Activated CD4-positive, alpha-beta T cell treated with anti-CD3 and anti-CD28 coated beads, Interleukin-2, Interleukin-4, amounts not matched to agents 100 ng/mL and 50 ng/mL, durations not matched to agents 16 hours and 8 hours (primary cell): ENCODE data around the gene DCHS1.

ENCODE experiments used
- DNase-seq: peaks from one replicate; pipeline ENCODE4 v3.0.0-alpha.2; 2020; ENCODE audit warnings: low spot score

The DCHS1 gene

DNA sequence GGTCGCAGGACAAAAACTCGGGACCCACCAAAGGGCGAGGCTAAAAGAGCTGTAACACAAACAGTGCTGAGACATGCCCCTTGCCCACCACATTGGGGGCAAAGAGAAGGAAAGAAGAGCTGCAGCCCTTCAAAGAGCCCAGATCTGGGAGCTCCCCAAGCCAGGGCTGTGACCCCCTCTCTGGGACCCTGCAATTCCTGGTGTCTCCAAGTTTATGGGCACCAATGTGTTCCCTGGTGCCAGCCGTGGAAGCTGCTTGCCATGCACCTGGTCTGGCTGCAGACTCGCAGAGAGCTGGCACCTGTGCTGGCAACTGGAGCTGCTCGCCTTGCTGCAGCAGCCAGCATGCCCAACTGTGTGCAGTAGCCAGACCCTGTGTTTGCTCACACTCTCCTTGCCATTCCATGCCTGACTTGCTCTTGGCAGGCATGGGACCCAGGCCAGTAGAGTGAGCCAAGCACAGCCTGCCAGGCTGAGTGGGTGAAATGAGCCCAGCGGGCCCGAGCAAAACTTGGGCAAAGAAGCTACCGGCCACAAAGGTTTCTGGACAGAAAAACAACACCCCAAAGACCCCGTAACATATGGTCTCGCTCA lies 68.2 kb downstream of the DCHS1 start:
- DNase-seq, result no peak

- DNase-seq, result no peak
These were observed 68.9 kb downstream of the DCHS1 start for GRCh38 chr11:6586434-6587359.

DNA sequence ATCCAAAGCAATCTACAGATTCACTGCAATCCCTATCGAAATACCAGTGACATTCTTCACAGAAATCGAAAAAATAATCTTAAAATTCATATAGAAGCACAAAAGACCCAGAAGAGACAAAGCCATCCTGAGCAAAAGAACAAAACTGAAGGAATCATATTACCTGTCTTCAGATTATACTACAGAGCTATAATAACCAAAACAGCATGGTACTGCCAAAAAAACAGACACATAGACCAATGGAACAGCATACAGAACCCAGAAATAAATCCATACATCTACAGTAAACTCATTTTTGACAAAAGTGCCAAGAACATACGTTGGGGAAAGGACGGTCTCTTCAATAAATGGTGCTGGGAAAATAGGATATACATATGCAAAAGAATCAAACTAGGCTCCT lies 71.1 kb downstream of the DCHS1 start:
- no peak for DNase-seq

DNA sequence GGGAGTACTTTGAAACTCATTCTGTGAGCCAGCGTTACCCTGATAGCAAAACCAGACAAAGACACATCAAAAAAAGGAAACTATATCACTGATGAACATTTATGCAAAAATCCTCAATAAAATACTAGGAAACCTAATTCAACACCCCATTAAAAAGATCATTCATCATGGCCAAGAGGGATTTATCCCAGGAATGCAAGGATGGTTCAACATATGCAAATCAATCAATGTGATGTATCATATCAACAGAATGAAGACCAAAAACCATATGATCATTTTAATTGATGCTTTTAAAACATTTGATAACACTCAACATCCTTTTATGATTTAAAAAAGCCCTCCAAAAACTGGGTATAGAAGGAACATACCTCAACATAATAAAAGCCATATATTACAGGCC lies 72.0 kb downstream of the DCHS1 start:
- DNase-seq, result no peak

DNA sequence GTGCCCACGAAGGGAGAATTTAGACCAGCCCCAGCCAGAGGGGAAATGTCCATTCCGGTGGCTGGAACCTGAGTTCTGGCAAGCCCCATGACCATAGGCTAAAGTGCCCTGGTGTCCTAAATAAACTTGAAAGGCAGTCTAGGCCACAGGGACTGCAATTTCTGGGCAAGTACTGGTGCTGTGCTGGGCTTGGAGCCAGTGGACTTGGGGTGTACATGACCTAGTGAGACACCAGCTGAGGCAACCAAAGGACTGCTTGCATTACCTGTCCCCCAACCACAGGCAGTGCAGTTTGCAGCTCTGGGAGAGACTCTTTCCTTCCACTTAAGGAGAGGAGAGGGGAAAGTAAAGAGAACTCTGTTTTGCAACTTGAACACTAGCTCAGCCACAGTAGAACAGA lies 75.9 kb downstream of the DCHS1 start:
- no peak for DNase-seq

DNA sequence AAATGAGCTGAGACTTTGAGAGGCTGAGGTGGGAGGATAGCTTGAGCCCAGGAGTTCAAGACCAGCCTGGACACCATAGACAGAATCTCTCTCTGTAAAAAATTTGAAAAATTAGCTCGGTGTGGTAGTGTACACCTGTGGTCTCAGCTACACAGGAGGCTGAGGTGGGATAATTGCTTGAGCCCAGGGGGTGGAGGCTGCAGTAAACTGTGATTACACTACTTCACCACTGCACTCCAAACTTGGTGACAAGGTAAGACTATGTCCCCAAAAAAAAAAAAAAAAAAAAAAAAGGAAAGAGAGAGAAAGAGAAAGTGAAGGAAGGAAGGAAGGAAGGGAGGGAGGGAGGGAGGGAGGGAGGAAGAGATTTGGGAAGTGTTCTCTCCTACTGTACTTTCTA lies 77.5 kb downstream of the DCHS1 start:
- no peak for DNase-seq

DNA sequence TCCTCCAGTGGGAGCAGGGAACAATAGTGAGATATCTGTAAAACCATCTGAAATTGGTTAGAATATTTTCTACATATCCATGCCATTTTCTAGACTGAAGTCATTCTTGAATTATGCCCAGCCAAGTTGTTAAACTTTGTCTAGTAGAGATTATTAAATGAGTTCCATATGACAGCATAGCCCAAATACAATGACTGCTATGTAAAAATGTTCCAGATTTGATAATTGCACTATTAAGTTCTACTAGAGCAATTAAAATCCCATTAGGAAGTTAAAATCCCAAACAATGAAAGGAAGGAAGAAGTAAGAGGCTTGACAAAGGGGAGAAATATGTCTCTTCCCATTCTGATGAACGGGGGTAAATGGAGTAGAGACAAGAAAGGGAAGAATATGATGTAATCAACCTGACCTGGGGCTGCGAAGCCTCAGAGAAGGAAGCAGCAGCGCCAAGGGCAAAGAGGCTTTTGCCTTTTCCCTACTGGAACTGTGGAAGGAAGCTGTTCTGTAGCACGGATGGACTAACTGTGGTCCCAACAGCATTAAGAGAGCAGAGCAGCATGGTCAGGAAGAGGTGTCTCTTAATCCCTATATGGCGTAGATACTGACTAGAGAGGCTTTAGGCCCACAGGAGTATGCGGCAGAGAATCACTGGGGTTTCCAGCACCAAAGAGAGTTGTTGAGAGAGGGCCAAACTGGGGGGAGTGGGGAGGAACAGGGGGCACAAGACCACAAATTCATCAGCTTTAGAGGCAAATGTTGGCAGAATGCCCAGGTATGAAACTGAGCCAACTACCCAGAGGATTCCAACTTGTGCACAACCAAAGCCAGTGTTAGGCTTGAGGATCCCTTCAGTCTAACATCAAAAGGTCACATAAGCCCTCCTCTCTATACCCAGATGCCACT lies 78.9 kb downstream of the DCHS1 start:
- DNase-seq, result no peak

DNA sequence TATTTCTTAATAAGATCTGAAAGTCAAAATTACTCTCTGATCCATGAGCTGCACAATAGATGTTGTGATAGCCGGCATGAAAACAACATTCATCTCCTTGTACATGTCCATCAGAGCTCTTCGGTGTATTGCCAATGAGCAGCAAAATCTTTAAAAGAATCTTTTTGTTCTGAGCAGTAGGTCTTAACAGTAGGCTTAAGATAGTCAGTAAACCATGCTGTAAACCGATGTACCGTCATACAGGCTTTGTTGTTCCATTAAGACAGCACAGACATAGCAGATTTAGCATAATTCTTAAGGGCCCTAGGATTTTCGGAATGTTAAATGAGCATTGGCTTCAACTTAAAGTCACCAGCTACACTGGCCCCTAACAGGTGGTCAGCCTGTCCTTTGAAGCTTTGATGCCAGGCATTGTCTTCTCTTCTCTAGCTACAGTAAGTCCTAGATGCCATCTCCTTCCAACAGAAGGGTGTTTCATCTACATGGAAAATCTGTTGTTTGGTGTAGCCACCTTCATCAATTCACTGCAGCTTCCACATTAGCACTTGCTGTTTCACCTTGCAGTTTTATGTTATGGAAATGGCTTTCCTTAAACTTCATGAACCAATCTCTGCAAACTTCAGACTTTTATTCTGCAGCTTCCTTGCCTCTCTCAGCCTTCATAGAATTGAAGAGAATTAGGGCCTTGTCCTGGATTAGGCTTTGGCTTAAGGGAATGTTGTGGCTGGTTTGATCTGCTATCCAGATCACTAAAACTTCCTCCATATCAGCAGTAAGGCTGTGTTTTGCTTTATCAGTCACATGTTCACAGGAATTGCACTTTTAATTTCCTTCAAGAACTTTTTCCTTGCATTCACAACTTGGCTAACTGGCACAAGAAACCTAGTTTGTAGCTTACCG lies 80.5 kb downstream of the DCHS1 start:
- DNase-seq, result no peak

GRCh38 chr11:6572215-6572614 lies 83.4 kb downstream of the DCHS1 start:
- no peak for DNase-seq

- no peak for DNase-seq
These were observed 84.1 kb downstream of the DCHS1 start for GRCh38 chr11:6571434-6572008.
